Measurements from ENCODE around the gene KIF14.

GRCh38 chr1:200658037-200658818, 37.7 kb upstream of the KIF14 start:
- TF ChIP-seq CTCF (IDR thresholded peaks at IDR 0.05; ENCODE audit: insufficient read depth, low read length, poor library complexity, severe bottlenecking) (no peak), EZH2phosphoT487 (conservative IDR thresholded peaks at IDR 0.05; ENCODE audit: low read length) (no peak)
